Kidney epithelial cell (primary cell): Measurements from ENCODE around the gene ELMO1. TPM values are rescaled to one million over a fixed set of nuclear protein-coding genes. Genes with fewer than 3 reads are reported as not detected.

ENCODE experiments used
- DNase-seq: peaks from one replicate; pipeline ENCODE4 v3.0.0-alpha.2; 2010; ENCODE audit warnings: low read depth
- H3K27me3 ChIP-seq: 2 replicates; pipeline ENCODE4 v1.6.0; 2011; ENCODE audit warnings: low read length; ENCODE audit not compliant: control insufficient read depth, insufficient read depth
- H3K36me3 ChIP-seq: 2 replicates; pipeline ENCODE4 v1.5.1; 2011; ENCODE audit warnings: low read length; ENCODE audit not compliant: control insufficient read depth, insufficient read depth
- H3K4me3 ChIP-seq: 2 replicates; pipeline ENCODE4 v1.5.1; 2011; ENCODE audit warnings: low read depth, mild to moderate bottlenecking, control low read depth, low read length
- total RNA-seq: library from RNA; depleted of rRNA; stranded (reverse); fragments of >200 nt; gene quantifications from 2 replicates; pipeline ENCODE4 v1.2.3, GENCODE V29; 2015
- TF ChIP-seq, protein P1 (sequence below): IDR thresholded peaks from 2 replicates; pipeline ENCODE4 v1.5.1; 2011; ENCODE audit warnings: mild to moderate bottlenecking, moderate library complexity, low read length, control low read depth, inconsistent platforms; ENCODE audit not compliant: insufficient read depth, poor library complexity, severe bottlenecking

Gene ELMO1
- total RNA-seq, 1 donor from 2014 or later, result 11.4 TPM

DNA sequence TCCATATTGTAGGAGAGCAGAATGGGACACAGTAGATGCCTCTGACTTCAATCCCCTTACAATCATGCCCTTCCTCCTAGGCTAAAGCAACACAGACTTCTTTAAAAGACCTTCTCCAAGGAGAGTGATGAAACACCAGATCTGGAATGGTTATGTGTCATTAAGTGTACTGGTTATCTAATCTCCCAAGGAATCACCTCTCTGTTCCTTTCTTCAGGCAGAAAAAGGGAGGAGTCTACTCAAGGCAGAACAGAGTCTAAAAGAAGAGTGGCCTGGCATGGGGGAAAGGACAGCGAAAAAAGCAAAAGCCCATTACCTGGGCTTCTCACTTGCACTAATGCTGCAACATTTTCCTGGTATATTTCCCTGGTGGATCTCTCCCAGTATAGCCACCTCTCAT lies 2.9 kb downstream of the ELMO1 start:
- DNase-seq, result no peak
- H3K36me3 ChIP-seq, result no peaks in the 10 kb centered on the region
- TF ChIP-seq, protein P1, sequence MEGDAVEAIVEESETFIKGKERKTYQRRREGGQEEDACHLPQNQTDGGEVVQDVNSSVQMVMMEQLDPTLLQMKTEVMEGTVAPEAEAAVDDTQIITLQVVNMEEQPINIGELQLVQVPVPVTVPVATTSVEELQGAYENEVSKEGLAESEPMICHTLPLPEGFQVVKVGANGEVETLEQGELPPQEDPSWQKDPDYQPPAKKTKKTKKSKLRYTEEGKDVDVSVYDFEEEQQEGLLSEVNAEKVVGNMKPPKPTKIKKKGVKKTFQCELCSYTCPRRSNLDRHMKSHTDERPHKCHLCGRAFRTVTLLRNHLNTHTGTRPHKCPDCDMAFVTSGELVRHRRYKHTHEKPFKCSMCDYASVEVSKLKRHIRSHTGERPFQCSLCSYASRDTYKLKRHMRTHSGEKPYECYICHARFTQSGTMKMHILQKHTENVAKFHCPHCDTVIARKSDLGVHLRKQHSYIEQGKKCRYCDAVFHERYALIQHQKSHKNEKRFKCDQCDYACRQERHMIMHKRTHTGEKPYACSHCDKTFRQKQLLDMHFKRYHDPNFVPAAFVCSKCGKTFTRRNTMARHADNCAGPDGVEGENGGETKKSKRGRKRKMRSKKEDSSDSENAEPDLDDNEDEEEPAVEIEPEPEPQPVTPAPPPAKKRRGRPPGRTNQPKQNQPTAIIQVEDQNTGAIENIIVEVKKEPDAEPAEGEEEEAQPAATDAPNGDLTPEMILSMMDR, result no peak
- H3K4me3 ChIP-seq, result no peak overlapping the region
- peaks cover 23% of the 10 kb centered on the region for H3K27me3 ChIP-seq

DNA sequence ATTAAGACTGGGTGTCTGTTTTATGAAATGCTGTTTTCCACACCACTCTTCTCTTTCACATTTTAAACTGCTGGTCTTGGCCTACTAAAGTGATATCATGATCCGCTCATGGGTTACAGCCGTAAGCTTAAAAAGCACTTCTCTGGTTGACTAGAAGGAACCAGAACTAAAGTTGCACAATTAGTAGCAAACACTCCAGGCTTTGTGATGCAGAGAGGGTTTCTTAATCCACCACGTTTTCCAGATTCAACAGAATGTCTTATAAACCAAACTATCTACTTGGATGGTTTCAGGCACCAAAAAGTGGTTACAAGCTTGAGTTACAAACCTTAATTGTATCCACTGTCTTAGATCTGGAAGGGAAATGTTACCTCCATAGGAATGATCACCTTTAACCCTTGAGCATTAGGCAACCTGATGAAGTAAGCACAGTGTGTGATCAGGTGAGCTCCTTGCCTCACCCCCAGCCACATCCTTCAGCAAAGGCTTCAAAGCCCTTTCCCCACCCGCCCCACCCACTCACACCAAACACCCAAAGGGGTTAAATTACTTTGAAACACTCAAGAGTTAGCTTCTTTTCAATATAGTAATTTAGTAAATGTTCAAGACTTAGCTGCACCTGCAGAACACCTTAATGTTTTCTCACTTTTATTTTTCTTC lies 3.5 kb downstream of the ELMO1 start:
- no peak overlapping the region for H3K4me3 ChIP-seq
- DNase-seq, result no peak
- TF ChIP-seq, protein P1, result no peak
- no peaks in the 10 kb centered on the region for H3K36me3 ChIP-seq
- H3K27me3 ChIP-seq, result peaks cover 23% of the 10 kb centered on the region

DNA sequence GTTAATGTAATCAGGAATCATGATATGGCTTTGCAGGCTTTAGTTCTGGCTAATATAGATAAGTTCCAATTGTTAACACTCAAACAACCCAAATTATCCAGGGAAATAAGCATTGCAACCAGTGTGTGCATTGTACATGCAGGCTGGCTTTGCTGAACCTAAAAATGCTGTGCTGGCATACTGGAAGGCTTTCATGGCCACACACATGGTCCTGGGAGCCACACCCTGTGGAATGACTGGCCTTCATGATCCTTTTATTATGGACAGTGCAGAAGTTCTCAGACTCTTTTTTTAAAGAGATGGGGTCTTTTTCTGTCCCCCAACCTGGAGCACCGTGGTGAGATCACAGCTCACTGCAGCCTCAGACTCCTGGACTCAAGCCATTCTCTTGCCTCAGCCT lies 5.0 kb downstream of the ELMO1 start:
- TF ChIP-seq, protein P1, result no peak
- no peak for DNase-seq
- Histone ChIP-seq H3K27me3 (peaks cover 17% of the 10 kb centered on the region), H3K4me3 (no peak overlapping the region), H3K36me3 (no peaks in the 10 kb centered on the region)

DNA sequence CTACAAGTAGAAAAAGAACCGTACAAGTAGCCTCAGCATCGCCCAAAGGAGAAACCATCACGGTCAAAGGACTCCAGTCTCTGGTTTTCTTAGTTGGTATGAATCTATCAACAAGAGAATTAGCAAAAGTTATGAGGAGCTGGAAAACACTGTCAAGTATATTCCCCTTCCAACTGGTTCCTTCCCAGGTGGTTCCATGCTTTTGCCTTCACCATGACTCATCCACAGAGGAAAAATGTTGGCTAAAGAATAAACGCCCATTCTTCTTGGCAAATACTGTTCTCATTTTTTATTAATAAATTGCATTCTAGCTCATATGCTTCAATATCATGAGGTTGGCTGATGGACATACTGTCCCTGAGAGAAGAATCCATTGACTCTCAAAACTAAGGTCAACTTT lies 6.4 kb downstream of the ELMO1 start:
- DNase-seq, result no peak
- H3K27me3 ChIP-seq, result peaks cover 5% of the 10 kb centered on the region
- no peaks in the 10 kb centered on the region for H3K36me3 ChIP-seq
- no peak overlapping the region for H3K4me3 ChIP-seq
- TF ChIP-seq, protein P1, result no peak

DNA sequence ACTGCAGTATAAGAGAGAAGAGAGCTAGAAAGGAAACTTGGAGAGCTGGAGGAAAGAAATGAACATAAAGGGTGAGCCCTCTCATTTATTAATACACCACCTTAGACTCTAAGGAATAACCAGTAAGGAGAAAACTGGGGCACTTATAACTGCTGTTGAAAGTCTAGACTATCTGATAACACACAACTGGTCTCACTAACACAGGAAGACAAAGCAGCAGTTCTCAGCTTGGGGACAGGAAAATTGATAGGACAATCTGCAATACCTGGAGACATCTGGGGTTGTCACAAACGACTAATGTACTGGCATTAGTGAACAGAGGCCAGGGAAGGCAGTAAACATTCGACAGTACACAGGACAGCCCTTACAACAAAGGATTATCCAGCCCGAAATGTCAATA lies 6.8 kb downstream of the ELMO1 start:
- TF ChIP-seq, protein P1, result no peak
- Histone ChIP-seq H3K36me3 (no peaks in the 10 kb centered on the region), H3K27me3 (peaks cover 4% of the 10 kb centered on the region), H3K4me3 (no peak overlapping the region)
- no peak for DNase-seq

DNA sequence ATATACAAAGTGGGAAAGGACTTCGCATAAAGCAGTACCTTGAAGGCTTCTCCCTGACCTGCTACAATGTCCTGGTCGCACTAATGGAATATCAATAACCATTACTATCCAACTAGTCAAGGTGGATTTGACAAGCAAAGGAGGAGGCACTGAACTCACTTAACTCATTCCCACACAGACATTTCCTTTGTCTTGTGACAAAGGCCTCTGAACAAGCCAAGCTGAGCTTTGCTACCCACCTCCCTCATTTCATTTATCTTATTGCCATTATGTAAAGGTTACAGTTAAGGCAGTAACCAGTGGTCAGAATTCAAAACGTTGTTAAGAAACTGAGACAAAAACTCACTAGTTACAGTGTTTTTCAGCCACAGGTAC lies 7.3 kb downstream of the ELMO1 start:
- no peak for DNase-seq
- Histone ChIP-seq H3K4me3 (no peak overlapping the region), H3K27me3 (peaks cover 2% of the 10 kb centered on the region), H3K36me3 (no peaks in the 10 kb centered on the region)
- TF ChIP-seq, protein P1, result no peak
